Breast epithelium (tissue), 4 donors: Measurements from ENCODE around the gene SLC6A8. TPM values are rescaled to one million over a fixed set of nuclear protein-coding genes. Genes with fewer than 3 reads are reported as not detected.

Experiments used
- DNase-seq, 2 donors: peaks; one replicate each; pipeline ENCODE4 v3.0.0-alpha.2; 2019; ENCODE audit warnings: low spot score in 2 of 2
- H3K27ac ChIP-seq, 2 donors: fragments of 200-600 bp; sonication (generic) in 1 of 2; one replicate each; pipeline ENCODE4 v1.5.1; 2016 to 2019; ENCODE audit warnings: mild to moderate bottlenecking in 1 of 2
- H3K27me3 ChIP-seq, 2 donors: fragments of 200-600 bp; sonication (generic) in 1 of 2; one replicate each; pipeline versions ENCODE4 v1.5.1 to v1.6.0; 2017 to 2019; ENCODE audit warnings: control low read depth in 1 of 2, mild to moderate bottlenecking in 1 of 2
- H3K36me3 ChIP-seq: fragments of 200-600 bp; one replicate; pipeline ENCODE4 v1.5.1; 2019
- H3K4me1 ChIP-seq, 2 donors: fragments of 200-600 bp; sonication (generic); one replicate each; pipeline ENCODE4 v1.5.1; 2016 to 2019; ENCODE audit warnings: control low read depth in 1 of 2
- H3K4me3 ChIP-seq, 3 donors: fragments of 200-600 bp; sonication (generic); 1 replicate in 2 of 3; 2 replicates in 1 of 3; pipeline ENCODE4 v1.5.1; 2016 to 2019; ENCODE audit warnings: mild to moderate bottlenecking in 3 of 3, moderate library complexity in 2 of 3
- H3K9me3 ChIP-seq, 2 donors: fragments of 200-600 bp; sonication (generic) in 1 of 2; one replicate each; pipeline ENCODE4 v1.5.1; 2016 to 2019; ENCODE audit warnings: control low read depth in 1 of 2
- CTCF ChIP-seq, 3 donors: fragments of 450-650 bp; IDR thresholded peaks; one replicate each; pipeline ENCODE4 v1.5.1; 2016 to 2017; ENCODE audit warnings: antibody characterized with exemption in 3 of 3, mild to moderate bottlenecking in 3 of 3, moderate library complexity in 3 of 3
- POLR2A ChIP-seq: fragments of 450-650 bp; IDR thresholded peaks from one replicate; pipeline ENCODE4 v1.6.1; 2016; ENCODE audit warnings: antibody characterized with exemption, mild to moderate bottlenecking, moderate library complexity
- POLR2AphosphoS5 ChIP-seq, 3 donors: sonication (generic); formaldehyde crosslinking; IDR thresholded peaks; one replicate each; pipeline ENCODE4 v1.6.1; 2017; ENCODE audit warnings: antibody characterized with exemption in 3 of 3
- intact Hi-C: fragments of 100-400 bp; cut with DNase I; formaldehyde crosslinking; loops from one replicate; pipeline ENCODE4 v1.15.1; 2023; ENCODE audit warnings: low total_unique reads
- total RNA-seq, 3 donors: library from RNA; depleted of rRNA; stranded (reverse); fragments of >200 nt; gene quantifications; one replicate each; pipeline ENCODE4 v1.1.0, GENCODE V29; 2016

The SLC6A8 gene
- total RNA-seq, 3 donors from 2014 or later, result 7.6 to 40.8 (median 18.4) TPM

GRCh38 chrX:153640045-153640686 is 47.6 kb upstream of the SLC6A8 start:
- H3K36me3 ChIP-seq, result no peaks in the 10 kb centered on the region
- H3K27me3 ChIP-seq, result peaks cover 0 to 95% of the 10 kb centered on the region in 2 donors
- intact Hi-C loops, result no loop called here
- TF ChIP-seq POLR2AphosphoS5 (IDR thresholded peaks at IDR 0.05) (no peak), POLR2A (no peak), CTCF (IDR thresholded peaks at IDR 0.05) (no peak)
- no peaks in the 10 kb centered on the region for H3K9me3 ChIP-seq
- H3K4me3 ChIP-seq, result no peak overlapping the region
- DNase-seq, result no peak
- H3K4me1 ChIP-seq, result no peaks in the 10 kb centered on the region
- H3K27ac ChIP-seq, result no peak overlapping the region

GRCh38 chrX:153640736-153641575 is 46.8 kb upstream of the SLC6A8 start:
- Histone ChIP-seq H3K4me1 (no peaks in the 10 kb centered on the region), H3K9me3 (no peaks in the 10 kb centered on the region), H3K27me3 (peaks cover 0 to 95% of the 10 kb centered on the region in 2 donors), H3K36me3 (no peaks in the 10 kb centered on the region), H3K27ac (no peak overlapping the region), H3K4me3 (no peak overlapping the region)
- DNase-seq, result no peak
- intact Hi-C loops, result no loop called here
- no peak for TF ChIP-seq POLR2AphosphoS5 (IDR thresholded peaks at IDR 0.05)
- no peak for TF ChIP-seq POLR2A
- no peak for TF ChIP-seq CTCF (IDR thresholded peaks at IDR 0.05)

GRCh38 chrX:153641627-153642026 is 46.1 kb upstream of the SLC6A8 start:
- Histone ChIP-seq H3K4me3 (peak overlapping the region in 1 of 3 donors; percentile 52), H3K9me3 (no peaks in the 10 kb centered on the region), H3K36me3 (no peaks in the 10 kb centered on the region), H3K27ac (no peak overlapping the region), H3K27me3 (peaks cover 0 to 95% of the 10 kb centered on the region in 2 donors), H3K4me1 (no peaks in the 10 kb centered on the region)
- DNase-seq, result no peak
- intact Hi-C loops, result no loop called here
- TF ChIP-seq POLR2A (no peak), POLR2AphosphoS5 (IDR thresholded peaks at IDR 0.05) (no peak), CTCF (IDR thresholded peaks at IDR 0.05) (no peak)

- Histone ChIP-seq H3K9me3 (no peaks in the 10 kb centered on the region), H3K4me1 (no peaks in the 10 kb centered on the region), H3K27me3 (peaks cover 0 to 95% of the 10 kb centered on the region in 2 donors), H3K36me3 (no peaks in the 10 kb centered on the region), H3K4me3 (peak overlapping the region in 2 of 3 donors; percentile 30 to 52), H3K27ac (no peak overlapping the region)
- no peak for DNase-seq
- intact Hi-C loops, result no loop called here
- TF ChIP-seq CTCF (IDR thresholded peaks at IDR 0.05) (no peak), POLR2AphosphoS5 (IDR thresholded peaks at IDR 0.05) (no peak), POLR2A (no peak)
Observed at GRCh38 chrX:153642051-153642654, 45.6 kb upstream of the SLC6A8 start.
